NCI-H146 treated with DMSO at 0.1 percent for 48 hours (cell line): ENCODE measurements around the gene SPINK6.

ENCODE experiments used
- DNase-seq: peaks from one replicate; lab custom pipeline; 2025; ENCODE audit not compliant: unreplicated experiment; lab: John Stamatoyannopoulos, UW

The SPINK6 gene

DNA sequence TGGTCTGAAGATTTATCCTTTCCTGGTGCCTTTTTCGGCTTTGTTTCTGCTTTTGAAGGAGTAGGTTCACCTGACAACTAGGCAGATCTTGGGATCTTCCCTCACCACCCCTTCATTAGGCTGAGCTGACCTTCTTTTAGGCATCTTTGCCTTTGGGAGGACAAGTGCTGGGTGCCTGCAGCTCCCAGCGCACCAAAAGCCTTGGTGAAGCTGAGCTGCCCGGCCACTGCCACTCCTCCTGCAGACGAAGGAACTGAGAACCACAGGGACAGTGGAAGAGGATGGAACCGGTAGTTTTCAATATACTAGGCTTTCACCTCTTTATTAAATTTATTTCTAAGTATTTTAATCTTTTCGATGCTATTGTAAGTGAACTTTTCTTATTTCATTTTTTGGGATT lies 18.7 kb downstream of the SPINK6 start:
- DNase-seq = no peak

GRCh38 chr5:148224117-148224742 lies 21.4 kb downstream of the SPINK6 start:
- no peak for DNase-seq

DNA sequence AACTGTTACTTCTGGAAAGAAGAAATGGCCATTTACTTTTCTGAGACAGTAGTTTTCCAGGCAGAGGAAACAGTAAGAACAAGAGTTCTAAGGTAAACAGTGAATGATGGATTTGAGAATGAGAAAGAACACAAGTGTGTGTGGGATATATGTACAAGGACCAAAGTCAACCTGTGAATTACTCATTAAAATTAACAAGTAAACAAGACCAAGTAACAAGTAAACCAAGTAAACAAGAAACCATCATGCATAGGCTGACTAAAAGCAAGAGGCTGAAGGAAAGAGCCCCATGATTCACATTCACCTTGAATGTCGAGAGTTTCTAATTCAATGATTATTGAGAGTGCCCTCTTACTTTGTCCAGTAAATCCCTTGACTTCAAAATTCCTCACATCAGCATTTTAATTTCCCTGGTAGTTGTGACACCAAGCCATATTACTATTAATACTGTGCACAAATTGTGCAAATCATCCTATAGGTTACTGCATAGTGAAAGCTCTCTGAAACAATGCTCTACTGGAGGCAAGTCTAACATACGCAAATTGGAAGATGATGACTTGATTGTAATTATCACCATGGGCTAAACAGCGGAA lies 25.6 kb downstream of the SPINK6 start:
- no peak for DNase-seq

DNA sequence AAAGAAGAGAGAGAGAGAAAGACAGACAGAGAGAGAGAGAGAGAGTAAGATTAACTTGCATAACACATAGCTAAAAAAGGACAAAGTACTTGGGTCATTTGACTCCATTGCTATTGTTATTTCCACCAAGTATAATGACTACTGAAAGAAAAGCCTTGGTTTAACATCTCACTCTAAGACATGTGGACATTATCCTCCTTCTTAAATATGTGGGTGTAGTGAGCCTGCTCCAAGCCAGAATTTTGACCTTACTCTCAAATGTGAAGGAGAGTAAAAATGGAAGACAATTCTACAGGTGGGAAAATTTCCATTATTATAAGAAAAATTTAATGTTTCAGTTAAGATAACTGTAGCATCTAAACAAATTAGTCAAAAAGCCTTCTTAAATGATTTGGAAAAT lies 27.0 kb downstream of the SPINK6 start:
- DNase-seq = no peak

GRCh38 chr5:148230240-148230639 lies 27.4 kb downstream of the SPINK6 start:
- no peak for DNase-seq

- no peak for DNase-seq
These were observed 35.1 kb downstream of the SPINK6 start for GRCh38 chr5:148237785-148238417.

- DNase-seq = no peak
These were observed 35.6 kb downstream of the SPINK6 start, which contains the start of gene MARCOL for GRCh38 chr5:148238418-148238794. Gene MARCOL (plus strand): TSS chr5:148238525. CDS start chr5:148238598, 73 bp downstream.

- DNase-seq = no peak
These were observed 46.1 kb downstream of the SPINK6 start for GRCh38 chr5:148248894-148249293.

DNA sequence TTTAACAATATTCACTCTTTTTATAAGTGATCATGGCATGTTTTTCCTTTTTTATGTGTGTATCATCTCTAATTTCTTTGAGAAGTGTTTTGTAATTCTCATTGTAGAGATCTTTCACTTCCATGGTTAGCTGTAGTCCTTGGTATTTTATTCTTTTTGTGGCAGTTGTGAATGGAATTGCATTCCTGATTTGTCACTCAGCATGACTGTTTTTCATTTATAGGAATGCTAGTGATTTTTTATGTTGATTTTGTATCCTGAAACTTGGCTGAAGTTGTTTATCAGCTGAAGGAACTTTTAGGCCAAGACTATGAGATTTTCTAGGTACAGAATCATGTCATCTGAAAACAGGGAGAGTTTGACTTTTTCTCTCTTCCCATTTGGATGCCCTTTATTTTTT lies 52.6 kb downstream of the SPINK6 start:
- DNase-seq = no peak

DNA sequence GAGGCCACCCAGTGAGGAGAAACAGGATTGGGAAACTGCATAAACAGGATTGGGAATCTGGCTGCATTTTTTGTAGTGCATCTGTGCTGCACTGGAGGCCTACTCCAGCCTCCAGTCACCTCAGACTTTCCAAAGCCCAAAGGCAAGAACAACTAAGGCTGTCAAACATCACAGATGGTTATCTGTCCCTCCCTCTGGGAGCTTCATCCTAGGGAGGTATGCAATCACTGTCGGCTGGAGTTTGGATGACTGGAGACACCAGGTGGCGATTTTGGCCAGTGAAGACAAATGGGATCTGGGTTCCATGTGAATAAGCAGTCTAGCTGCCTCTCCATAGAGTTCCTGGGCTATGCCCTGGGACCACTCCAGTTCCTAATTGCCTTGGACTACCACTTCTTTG lies 56.4 kb downstream of the SPINK6 start:
- DNase-seq = no peak

DNA sequence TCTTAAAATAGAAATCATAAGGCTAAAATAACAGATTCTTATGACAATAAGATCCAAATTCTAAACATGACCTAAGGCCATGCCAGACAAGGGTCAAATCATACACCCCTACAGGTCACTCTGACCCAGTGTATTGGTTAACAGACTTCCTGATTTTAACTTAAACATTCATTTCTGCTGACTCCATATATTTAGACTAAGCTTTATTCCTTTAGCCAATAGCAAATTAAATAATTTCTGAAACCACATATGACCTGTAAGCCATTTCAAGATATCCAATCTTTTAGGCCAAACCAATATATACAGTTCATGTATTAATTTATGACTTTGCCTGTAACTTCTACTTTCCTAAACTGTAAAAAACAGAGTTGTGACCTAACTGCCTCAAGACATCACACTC lies 58.4 kb downstream of the SPINK6 start:
- no peak for DNase-seq
